GM21825 (cell line): ENCODE results near the gene PCYT2.

Experiments
- ATAC-seq: cut with Tn5 transposase; IDR thresholded peaks from one replicate; pipeline ENCODE4 v1.9.1; 2021; ENCODE audit warnings: mild to moderate bottlenecking, moderate library complexity; ENCODE audit not compliant: unreplicated experiment

Gene PCYT2

DNA sequence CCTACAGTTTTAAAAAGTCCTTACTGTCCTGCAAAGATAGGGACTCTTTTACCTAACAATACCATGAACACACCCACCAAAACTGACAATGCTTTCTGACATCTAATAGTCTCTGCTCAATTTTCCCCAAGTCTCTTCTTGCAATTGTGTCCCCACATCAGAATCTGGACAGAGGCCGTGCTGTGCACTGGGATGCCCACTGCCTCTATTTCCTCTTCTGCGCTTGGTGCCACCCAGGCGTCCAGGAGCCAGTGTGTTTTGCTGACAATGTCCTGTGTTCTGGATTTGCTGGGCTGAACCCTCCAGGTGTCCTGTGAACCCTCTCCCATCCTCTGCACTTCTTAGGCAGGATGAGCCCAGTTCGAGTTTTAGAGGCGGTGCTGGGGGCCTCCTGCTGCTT lies 33.6 kb downstream of the PCYT2 start:
- no peak for ATAC-seq

DNA sequence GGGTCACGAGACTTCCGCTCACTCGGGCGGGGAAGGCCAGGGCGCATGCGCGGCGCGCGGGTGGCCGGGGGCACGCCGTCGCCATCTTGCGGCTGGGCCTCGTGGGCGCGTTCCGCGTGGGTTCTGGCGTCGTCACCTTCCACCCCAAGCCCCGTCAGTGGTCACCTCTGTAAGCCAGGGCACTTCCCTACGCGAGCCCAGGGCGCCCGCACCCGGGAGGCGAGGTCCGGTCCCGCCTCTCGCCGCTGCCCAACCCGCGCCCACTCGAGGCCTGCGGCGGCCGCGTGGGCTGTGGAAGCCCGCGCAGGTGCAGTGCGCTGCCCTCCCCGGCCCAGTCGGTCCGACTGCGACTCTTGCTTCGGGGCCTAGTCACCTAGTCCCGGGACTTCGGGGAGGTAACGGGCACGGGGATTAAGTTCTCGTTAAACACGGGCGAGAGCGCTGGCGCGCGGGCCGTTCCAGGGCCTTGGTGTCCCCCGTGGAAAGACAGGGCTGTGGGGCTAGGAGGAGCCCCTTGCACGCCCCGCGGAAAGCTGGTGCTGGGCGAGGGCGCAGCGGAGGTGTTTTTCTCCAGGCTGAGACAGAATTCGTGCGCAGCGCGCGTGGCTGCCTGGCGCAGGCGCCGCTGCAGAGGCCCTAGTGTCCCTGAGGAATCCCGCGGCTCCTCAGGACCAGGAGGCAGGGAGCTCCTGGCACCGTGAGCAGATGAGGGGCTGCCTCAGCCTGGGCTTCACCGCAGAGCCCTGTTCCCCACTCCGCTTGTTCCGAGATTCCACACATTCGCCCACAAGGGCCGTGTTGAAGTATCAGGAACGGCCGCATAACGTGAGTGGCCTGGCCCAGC lies 39.6 kb downstream of the PCYT2 start:
- ATAC-seq: peak; percentile 16

DNA sequence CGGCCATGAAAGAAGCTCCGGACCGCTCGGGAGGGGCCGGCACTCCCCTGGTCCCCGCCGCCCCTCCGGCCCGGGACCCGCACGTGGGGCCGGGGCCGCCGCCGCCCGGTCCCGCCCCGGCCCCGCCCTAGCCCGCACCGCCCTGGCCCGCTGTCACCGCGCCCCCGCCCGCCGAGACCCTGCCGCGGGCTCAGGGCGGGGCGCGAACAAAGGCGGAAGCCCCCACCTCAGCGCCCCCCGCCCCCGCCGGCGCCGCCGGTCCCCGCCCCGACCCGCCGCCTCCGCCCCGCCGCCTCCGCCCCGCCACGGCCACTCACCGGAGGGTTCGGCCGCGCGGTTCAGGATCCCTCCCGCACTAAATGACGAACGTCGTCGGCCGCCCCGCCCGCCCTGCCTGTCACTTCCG lies 40.2 kb downstream of the PCYT2 start, which contains the start of gene ARHGDIA:
ARHGDIA (minus strand) TSS at position 357 of the 406 bp plus-strand sequence. CDS start 1,407 bp downstream, outside the sequence.
- ATAC-seq: peak; percentile 35

DNA sequence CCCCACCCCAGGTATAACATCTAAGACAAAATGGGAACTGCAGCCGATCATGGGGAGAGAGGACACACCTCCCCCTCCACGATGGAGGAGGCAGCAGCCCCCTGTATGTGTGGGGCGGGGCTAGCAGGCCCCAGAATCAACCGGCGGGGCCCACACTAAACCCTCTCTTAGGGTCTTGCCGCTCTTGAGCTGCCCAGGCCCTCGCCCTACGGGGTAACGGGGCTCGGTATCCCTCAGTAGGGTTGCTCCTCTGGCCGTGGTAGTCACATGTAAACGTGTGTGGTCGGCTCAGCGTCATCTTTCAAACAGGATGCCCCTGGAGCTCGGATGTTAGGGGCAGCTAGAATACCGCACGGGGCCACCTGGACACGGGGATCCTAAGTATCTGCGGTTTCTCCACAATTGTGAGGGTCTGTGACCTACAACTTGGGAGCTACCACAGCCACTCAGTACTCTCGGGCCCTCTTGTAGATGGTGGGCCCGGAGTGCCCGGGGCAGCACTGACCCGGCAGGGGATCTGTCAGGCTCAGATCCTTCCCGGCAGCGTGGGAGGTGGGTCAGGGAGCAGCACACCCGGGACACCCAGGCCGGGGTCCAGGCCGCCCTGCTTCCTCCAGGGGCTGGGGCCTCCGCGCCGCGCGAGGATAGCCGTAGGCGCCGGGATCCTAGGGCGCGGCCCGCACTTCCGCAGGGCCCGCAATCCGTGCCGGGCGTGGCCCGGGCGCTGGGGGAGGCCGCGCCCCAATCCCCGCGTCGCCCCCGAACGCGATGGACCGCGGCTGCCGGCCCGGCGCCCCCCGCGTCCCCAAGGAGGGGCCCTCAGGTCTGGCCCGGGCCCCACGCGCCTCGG lies 40.8 kb downstream of the PCYT2 start:
- peak; percentile 11 for ATAC-seq

DNA sequence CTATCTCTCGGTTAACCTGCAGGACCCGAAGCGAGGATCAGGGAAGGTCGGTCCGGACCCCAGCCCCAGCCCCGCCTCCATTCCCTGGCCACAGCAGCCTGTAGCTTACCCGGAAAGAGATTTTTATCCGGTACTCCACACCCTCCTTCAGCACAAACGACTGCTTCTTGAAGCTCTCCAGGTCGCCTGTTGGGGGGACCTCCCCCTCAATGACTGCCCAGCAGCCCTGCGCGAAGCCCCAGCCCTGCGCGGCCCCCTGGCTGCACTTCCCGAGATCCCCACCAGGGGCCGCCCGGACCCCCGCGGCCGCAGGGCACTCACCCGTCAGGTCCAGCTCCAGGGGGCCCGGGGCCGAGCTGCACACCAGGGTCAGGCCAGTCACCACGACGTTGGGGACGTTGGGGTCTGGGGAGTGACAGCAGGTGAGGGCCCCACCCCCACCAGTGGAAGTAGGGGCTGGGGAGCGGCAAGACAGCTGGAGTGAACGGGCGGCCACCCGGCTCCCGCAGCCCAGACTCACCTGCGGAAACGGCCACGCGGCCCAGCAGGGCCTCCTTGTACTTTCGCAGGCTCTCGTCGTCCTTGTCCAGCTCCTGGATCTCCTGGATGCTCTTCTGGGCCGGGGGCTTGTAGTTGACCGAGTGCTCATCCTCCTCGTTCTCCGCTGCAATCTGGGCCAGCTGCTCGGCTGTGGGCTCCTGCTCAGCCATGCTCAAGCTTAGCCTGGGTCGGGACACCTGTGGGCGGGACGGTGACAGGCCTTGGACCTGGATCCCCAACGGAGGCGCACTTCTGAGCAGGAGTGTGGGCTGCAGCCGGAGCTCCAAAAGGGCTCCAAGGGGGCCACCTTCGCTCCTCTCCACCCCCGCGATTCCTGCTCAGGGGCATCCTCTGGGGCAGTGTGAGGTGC lies 41.7 kb downstream of the PCYT2 start:
- peak; percentile 2 for ATAC-seq

DNA sequence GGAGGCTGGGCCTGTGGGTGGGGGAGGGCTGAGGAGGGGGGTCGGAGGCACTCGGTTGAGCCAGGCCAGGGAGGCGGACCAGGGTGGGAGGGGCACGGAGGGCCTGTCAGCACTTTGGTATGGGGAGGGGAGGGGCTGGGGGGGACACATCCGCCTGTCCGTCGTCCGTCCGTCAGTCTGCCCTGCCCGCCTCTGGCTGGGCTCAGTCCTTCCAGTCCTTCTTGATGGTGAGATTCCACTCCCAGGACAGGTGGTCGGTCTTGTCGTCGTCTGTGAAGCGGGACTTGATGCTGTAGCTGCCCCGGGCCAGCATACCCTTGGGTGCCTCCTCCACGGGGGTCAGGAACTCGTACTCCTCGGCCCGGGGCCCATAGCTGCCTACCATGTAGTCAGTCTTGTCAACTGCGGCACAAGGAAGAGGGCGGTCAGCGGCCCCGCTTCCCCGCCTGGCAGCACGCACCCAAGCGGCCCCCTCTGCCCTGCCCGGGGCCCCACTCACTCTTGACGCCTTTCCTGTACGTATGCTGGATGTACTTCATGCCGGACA lies 42.5 kb downstream of the PCYT2 start:
- no peak for ATAC-seq

DNA sequence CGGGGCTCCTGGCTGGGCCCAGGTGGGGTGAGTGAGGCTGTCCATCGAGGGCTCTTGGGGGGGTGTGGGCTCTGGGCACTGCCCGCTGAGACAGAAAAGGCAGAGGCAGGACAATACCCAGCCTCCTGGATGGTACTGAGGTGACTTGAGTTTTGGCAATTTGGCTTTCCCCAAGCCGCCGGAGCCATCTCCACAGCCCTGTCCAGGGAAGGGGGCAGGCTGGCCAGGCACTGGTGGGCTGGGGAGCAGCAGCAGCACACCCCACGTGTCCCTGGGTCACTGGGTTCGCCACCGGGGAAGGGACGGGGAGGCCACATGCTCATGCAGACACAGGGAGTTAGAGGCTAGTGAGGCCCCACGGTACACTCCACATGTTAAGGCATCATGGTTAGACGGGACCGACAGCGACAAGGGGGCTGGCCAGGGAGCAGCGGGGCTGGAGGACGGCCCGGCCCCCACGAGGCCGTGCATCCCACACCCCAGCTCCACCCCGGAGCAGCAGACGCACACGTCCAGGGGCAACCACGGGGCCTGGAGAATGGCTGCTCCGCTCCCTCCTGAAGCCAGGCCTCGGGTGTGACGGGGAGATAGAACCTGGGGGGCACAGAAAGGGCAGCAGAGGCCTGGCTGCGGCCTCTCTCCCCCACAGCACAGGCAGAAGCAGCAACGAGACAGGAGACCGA lies 43.1 kb downstream of the PCYT2 start:
- no peak for ATAC-seq

DNA sequence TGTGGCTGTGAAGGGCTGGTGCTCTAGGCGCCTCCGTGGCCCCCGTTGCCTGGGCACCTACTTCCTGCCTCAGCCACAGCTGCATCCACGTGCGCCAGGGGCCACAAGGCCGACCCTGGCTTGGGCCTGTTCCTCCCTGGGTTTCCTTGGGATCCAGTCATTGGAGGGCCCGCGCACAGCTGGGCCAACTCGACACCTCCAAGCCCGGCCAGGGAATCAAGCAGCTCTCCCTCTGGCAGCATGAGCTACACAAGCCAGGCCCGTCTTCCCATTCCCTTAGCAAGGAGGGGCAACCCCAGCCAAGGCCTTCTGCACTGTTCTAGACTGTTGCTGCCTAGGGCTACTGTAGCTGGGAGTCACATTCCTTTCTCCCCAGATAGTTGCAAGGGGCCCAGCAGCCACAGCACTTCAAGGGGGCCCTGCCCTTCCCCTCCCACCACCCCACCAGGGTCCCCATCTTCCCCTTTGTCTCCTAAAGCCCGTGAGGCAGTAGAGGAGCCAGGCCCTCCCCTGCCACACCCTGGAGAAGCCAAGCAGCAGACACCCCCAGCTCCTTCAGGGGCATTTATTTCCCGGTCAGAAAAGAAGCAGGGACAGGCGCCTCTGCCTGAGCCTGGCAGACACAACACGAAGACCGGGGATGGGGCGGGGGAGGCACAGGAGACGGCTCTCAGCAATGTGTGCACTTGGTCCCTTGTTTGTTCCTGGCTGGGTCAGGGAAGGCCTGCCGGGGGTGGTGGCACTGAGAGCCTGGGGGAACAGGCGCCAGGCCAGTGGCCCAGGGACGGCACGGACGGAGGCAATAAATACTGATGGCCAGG lies 43.8 kb downstream of the PCYT2 start:
- no peak for ATAC-seq

DNA sequence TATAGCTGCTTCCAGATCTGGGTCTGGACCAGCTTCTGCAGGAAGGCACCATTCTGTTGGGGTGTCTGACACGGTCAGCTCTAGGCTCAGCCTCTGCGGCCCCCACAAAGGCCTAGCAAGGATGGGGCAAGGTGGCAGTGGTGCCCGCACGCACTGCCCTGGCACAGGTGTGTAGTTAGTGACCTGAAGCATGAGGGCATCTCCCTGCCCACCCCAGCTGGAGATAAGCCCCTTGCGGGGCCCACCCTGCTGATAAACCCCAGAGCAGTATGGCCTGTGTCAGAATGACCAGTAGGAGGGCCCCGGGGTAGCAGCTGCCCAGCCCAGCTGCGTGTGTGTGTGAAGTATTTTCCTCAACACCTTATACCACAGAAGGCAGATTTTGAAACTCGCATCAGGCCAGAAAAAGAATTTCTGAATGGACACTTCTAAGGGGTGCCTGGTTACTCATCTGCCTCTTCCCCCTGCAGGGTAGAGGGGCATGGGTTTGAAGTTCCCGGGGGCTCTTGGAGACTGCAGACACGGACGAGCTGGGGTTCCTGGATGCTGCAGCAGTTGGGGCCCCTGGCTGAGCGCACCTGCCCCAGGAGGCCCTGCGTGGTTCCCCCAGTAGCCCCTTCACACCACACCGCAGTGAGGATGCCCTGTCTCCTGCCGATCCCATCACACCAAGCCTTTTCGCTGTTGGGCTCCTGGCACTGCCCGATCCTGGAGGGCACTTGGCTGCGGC lies 44.6 kb downstream of the PCYT2 start:
- no peak for ATAC-seq

DNA sequence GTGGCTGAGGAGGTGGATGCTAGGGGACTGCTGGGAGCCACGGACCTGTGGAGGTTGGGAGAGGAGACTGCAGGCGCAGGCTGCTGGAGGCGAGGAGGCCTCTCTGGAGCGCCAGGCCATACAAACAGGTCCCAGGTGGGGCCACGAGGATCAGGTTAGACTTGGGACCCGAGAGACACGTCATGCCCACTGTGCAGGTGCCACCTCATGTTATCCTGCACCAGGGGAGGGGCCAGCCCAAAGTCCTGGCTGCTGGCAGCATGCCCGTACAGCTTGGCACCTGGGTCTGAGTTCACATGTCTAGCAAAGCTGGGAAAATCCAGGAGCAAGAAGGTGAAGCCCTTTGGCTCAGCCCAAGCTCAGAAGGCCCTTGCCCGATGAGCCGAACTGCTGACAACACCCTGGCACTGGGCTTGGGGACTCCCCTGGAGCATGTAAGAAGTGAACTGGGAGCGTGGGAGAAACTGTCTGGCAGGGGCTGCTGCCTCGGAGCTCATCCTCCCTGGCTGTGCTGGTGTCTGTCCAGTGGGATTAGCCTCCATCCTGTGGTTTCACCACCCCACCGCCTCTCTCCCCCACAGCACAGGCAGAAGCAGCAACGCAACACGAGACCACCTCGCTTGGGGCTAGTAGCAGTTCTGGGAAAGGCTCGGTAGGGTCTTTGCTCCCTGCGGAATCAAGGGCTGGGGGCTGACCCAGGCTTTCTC lies 45.3 kb downstream of the PCYT2 start:
- ATAC-seq: no peak

DNA sequence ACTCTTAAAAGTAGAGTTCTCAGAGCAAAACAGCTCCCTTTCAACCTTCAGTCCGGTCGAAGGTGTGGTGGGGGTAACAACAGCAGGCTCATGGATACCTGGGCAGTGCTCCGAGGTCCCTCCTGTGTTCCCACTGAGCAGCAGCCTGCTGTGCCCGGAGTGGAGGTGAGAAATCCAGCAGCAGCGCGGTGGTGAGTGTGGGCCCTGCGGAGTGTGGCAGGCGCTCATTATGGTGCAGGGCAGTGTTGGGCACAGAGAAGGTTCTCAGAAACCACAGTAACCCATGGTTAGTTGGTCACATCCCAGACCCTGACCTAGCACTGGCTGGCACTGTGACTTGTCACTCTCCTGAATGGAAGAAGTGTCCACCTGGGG lies 45.9 kb downstream of the PCYT2 start:
- ATAC-seq: no peak

DNA sequence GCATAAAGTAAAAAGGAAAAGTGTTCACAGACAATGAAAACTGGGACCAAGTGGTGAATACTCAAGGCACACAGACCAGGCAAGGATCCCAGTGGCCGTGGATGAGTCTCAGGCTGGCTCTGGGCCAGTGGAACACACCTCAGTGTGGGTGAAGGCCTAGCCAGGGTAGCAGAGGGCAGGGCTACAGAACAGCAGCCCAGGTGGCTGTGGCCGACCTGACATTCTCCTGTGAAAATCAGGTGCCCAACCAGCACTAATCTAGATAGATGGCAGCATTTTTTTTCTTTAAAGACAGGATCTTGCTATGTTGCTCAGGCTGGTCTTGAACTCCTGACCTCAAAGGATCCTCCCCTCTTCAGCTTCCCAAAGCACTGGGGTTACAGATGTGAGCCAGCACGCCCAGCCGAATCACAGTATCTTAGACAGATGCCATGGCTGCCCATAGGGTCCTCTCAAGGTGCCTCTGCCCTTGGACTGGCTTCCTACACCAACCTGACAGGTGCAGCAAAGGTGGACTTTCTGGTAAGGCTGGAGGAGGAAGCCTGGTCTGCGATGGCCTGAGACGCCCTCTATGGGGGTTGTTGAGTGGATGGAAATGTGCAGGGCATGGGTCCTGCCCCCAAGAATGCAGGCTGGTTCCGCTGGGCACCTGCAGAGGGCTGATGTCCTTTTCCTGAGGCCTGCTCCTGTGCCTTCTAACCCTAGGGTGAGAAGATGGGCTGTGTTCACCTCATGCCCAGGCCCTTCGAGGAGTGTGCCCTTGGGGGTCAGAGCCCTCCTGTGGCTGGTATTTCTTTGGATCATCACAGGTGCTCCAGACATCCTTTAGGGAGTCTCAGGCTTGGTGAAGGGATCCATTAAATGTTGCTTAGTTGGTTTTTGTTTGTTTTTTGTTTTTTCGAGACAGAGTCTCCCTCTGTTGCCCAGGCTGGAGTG lies 47.1 kb downstream of the PCYT2 start:
- ATAC-seq: no peak

DNA sequence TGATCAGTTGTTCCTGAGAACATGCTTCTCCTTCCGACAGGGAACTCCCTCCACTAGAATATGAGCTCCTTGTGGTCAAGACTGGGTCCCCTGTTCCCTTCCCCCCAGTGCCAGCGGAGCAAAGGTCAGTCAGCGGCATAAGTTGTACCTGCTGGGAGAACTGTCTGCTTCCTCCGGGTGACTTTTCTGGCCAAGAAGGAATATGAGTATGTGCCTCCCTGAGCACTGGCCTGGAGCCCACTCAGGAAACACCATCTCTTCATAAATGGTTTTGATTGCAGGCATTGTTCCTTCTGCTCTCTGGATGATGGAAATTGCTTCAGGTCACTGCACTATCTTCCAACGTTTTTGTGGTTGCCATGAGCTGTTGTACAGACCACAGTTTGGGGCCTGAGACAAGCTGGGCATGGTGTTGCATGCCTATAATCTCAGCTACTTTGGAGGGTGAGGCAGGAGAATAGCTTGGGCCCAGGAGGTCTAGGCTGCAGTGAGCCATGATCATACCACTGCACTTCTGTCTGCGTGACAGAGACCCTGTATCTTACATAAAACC lies 48.0 kb downstream of the PCYT2 start:
- ATAC-seq: no peak

DNA sequence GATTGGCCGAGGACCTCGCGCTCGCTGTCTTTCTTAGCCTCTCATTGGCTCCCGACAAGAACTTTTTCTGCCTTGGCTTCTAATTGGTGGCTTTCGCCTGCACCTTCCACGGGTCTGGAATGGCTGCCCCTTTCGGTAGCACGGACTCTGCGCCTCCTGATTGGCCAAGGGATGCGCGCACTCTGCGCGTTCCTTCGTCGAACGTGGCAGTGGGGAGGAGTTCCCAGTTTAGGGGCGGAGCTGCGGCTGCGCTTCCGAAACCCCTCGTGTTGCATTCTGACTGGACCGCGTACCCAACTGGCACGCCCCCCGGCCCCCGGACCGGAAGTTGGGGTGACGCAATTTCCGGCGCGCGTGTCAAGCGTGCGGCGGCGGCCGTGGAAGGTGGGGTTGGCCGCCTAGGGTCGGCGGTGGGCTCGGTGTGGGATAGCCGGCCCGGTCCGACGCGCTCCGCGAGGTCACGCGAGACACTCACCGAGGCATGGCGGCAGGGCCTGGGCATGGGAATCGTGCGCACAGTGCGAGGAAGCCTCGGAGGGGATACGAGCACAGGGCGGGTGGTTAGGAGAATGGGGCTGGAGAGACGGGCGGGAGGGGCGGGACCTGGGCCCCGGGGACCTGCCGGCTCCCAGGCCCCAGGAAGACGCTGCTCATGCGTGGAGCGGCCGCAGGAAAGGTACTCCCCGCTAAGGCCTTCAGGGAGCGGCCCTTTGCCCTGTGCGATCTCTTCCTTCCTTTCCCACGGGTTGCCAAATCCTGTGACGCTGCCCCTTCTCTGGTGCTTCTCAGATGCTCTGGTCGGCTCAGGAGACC lies 50.2 kb downstream of the PCYT2 start:
- ATAC-seq: peak; percentile 67

DNA sequence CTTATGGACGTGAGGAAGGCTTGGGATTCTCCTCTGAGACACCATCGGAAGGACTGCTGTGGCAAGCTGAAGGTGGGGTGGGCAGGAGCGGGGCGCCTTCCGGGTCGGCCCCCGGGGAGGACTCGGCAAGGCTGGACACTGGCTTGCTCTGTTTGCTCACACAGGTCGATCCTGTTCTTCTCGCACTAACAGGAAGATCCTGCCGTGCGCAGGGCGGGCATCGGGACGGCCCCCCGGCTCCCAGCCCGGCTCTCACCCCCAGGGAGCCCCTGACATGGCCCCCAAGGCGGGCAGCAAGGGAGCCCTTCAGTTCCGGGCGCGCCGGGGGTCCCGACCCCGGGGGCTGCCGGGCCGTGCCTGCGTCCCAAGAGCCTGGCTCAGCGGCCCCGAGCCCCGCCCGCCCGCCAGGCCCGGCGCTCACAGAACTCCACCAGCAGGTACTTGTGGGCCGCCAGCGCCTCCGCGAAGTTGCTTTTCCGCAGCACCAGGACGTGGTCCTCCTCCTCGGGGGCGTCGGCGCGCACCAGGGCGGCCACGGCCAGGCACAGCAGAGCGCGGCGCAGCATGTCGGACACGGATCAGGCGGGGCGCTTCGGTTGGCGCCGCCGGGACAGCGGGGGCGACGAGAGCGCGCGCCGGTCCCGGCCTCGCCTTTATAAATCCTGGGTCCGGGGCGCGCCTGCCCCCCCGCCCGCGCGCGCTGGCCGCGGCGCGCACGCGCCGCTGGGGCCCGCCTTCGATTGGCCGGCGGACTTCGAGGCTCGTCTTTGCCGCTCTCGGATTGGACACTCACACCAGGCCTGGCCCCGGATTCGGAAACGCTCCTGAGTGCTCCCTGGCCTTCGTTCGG lies 51.1 kb downstream of the PCYT2 start, which contains the start of gene P4HB:
P4HB (minus strand) TSS at position 630 of the 850 bp plus-strand sequence; CDS start at position 566, 64 bp downstream.
- ATAC-seq: no peak
